Measurements from ENCODE around the gene BTBD16.

Gene BTBD16

DNA sequence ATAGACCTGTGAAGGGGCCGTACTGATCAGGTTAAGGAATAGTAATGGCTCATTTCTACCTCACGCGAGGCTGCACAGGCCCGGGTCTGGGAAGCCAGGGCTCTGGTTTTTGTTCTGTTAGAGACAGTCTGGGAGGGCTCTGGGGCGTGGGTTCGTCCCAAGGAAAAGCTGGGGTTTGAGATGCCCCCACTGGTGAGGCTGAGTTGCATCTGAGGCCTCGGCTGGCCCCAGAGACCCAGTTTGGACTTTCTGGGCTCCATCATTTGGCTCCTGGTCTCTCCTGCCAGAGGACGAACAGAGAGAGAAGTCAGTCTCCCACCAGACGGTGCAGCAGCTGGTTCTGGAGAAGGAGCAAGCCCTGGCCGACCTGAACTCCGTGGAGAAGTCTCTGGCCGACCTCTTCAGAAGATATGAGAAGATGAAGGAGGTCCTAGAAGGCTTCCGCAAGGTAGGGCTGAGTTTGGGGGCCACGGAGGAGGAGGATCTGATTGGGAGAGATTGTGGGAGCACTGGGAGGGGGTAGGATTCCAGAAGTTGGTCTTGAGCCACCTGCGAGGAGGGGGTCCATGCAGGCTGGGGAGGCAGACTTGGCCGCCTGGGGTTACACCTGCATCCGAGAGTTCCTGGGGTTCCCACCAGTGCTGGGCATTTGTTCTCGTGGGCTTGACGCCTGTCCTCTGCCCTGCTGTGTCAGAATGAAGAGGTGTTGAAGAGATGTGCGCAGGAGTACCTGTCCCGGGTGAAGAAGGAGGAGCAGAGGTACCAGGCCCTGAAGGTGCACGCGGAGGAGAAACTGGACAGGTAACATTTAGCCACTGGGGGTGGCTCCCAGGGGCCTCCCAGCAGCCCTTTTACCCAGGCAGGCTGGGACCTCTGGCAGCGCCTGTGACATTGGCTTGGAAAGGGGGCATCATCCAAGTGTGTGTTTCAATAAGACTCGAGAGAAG lies 22.5 kb upstream of the BTBD16 start:
- DNase-seq, result no peak

DNA sequence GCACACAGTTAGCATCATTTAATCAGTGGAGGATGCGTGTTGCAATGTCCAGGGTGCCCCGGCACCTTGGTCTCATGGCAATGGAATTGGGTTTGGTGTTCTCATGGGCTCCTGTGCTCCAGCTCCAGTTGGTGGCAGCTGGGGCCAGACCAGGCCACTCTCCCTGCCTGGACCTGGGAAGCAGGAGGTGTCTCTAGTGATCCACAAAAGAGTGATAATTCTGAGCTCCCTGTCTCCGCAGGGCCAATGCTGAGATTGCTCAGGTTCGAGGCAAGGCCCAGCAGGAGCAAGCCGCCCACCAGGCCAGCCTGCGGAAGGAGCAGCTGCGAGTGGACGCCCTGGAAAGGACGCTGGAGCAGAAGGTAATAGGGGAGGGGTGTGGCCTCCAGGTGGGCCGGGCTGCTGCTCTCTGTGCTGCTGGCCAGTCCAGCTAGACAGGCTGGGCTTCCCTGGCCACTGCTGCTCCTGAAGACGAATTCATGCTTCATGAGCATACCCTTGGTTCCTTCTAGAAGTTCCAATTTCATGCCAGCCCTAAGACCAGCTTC lies 21.7 kb upstream of the BTBD16 start:
- DNase-seq, result no peak

DNA sequence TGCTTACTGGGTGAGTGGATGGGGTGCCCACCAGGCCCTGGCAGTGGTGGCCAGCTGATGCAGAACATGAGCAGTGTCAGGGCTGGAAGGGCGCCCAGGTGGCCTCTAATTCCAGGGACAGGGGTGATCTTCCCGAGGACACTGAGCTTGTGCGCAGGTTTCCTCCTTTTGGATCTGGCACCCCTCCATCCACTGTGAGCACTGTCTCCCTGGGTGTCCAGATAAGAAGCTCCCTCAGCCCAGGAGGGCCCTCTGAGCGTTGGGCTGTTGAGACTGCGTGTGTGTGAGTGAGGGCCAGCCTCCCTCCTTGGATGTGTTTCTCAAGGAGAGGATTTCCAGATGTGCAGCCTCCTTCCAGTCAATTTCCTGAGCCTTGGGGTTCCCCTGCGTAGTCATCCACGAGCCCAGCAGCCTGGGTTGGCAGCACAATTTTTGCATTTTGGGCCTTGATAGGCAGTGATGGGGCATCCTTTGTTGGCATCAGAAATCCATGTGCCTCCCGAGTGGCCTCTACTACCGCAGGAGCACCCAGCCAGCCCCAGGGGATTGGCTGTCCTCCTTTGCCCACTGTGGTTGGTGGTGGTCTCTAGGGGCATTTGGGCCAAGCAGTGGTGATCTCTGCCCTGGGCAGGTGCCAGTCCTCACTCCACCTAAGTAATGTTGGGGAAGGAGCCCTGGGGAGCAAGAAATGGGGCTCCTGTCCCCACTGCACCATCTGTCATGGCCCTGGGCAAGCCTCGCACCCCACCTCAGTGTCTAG lies 20.9 kb upstream of the BTBD16 start:
- DNase-seq, result no peak

DNA sequence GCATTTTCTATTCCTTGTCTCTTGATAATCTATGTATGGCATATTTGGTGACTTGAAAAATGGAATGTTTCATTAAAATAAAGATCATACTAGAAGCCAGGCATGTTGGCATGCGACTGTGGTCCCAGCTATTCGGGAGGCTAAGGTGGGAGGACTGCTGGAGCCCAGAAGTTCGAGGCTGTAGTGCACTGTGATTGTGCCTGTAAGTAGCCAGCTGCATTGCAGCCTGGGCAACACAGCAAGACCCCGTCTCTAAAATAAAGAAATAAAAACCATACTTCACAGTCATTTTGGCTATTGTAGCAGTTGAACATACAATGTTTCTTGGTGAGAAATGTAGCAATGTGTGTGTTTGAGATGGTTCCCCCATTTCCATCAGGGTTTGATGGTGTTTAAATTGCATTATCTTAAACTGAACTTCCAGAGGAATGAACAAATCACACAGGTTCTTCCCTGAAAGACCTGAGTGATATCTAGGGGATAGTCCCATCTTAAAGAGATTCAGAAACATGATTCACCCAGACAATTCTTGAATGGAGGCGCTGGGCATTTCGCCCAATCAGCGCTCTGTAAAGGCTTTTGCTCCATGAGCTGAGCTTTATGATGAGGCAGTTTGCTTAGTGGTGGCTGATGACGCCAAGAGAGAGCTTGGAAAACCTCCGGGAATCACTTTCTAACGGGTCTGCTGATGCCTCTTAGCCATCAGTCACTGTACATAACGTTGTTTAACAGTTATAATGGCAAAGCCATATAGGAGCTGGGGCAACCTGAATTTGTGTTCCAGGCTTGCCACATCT lies 19.4 kb upstream of the BTBD16 start:
- no peak for DNase-seq

DNA sequence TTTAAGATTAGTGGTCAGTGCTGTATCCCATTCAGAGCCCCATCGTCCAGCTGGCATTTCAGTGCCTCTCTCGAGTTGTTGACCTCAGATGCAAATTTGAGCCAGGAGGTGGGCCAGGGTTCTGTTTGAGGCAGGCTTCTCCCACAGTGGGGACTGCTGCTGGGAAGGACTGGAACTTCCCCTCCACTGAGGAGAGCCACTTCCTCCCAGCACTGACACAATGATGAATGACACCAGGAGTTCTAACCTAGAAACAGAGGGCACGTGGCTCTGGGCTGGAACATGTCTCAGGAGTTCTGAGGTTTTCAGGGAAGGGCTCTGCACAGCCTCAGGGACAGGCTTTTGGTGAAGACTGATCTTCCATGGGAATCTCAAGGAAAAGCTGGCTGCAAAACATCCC lies 18.3 kb upstream of the BTBD16 start:
- no peak for DNase-seq

DNA sequence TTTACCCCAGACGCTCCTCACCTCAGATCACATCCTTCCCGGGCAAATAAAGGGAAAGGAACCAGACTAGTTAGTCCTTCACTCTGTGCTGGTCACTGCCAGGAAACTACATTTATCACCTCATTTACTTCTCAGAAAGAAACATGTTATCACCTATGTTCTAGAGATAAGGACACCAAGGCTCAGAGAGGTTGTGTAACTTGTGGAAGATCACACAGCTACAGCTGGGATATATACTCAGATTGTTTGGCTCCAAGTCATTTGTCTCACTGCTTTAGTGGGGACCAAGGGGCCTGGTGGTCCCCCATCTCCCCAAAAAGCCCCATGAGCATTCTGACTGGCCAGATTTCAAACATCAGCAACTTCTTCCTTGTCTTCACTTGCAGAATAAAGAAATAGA lies 17.5 kb upstream of the BTBD16 start:
- no peak for DNase-seq

DNA sequence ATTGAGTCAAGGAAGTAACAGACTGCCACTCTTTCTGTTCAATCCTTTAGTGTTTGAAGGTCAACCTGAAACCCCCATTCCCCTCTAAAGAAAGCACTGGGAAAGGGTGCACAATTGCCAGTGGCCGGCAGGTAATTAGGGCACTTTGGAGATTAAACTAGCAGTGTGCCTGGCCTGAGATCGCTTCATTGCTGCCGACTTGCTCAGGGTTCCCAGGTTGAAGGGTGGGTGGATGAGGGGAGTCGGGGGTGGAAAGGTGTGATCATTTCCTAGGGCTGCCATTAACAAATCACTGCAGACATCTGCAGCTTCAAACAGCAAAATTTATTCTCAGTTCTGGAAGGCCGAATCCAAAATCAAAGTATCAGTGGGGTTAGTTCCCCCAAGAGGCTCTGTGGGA lies 16.3 kb upstream of the BTBD16 start:
- no peak for DNase-seq

DNA sequence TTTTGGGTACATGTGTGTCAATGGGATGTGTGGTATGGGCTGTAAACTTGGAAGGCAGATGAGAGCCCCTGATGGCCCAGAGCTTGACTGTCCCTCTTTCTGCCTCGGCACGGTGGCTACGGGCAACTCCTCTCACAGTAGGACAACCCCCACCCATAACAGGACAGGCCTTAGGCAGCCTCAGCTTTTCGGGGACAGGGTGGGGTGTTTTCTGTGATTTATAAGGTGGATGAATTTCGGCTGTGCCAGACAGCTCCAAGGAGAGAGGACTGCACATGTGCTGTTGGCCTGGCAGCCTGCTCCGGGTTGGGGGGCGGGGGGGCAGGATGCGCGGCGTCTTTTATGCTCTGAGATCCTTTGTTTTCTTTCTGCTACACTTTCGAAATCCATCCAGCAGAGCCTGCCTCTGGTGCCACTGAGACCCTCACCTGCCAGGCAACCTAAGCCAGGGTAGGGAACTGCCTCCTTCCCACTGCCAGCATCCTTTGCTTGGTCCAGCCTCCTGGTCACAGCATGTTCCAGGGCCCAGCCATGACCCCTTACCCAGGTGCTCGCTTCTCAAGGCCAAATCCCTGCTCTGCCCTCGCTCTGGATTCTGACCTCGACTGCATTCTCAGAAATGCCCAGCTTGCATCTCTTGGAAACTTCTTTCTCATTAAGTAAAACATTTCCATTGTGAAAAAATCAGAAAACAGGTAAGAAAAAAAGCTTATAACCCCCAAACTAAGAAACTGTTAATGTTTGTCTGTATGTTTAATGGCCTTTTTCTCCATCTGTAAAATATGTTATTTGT lies 15.4 kb upstream of the BTBD16 start:
- DNase-seq, result no peak

DNA sequence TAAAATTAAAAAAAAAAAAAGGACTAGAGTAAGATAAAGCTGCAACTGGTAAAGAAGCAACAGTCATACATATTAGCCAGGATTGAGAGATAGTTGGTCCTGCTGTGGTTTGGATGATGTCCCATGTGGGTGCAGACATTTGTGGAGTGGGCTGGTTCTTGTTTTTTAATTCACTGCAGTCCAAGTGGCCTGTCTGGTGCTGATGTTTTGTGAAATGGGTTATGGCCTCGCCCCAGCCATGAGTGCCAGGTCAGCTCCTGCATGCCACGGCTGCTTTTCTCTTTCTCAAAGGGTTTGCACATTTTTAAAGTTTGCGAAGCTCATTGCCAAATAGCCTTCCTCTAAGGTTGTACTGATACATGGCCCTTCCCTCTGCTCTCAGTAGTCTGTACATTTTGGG lies 14.1 kb upstream of the BTBD16 start:
- no peak for DNase-seq

DNA sequence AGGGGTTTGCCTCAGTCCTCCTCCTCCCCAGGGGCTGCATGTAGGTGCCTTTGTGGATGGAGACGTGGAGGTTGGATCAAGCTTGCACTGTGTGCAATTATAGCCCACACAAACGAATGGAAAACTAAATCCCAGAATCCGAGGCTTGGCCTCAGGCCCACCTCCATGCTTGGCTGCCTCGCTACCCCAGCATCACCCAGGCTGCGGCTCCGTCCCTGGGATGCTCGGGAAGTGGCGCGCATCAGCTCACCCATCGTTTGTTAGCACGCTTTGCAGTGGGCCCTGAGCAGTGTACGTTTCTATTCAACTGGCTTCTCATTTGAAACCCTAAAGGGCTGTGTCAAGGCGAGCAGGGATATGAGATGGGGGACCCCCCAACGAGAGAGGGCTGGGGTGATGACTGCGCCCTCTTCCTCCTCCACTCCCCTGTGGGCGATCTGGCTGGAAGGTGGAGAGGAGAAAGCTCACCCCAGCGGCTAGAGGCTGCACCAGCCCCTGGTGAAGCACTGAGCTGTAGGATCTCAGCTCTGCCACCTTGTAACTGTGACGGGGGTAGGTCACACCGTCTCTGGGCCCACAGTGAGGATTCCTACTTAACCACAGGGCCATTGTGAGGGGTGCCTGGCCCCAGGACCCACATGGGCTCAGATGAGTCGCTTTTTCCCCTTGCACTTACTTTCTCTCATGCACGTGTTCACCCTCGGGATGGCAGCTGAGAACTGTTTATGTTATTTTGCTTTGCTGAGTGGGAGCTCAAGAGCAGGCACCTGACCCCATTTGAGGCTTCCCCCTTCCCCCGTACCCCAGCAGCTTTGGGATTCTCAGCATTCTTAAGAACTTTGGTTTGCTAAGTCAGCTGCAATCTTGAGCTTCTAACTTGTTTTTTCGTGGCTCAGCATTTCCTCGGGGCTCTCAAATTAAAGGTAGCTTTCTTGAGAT lies 12.7 kb upstream of the BTBD16 start:
- DNase-seq, result no peak

DNA sequence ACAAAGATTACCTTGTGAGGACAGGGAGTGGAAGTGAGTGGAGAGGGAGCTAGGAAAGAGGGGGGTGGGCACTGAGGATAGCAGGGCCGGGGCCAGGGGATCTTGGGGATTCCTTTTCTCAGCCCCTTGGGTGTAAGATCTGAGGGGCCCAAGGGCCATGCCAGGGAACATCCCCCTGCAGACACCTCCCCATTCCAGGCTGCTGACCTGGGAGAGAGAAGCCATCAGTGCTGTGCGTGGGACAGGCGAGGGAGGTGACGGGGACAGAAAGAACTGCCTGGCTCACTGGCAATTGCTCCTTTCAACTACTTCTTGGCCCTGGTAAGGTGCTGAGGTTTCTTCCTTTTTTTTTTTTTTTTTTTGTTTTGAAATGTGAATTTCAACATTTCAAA lies 12.0 kb upstream of the BTBD16 start:
- no peak for DNase-seq

DNA sequence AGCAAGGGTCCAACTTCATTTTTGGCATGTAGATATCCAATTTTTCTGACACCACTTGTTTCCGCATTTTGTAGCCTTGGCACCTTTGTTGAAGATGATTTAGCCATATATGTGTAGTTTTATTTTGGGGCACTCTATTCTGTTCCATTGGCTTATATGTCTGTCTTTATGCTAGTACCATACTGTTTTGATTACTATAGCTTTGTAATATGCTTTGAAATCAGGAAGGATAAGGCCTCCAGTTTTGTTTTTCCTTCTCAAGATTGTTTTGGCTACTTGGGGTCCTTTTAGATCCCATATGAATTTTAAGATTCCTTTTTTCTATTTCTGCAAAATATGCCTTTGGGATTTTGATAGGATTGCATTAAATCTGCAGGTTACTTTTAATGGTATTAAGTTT lies 9.5 kb upstream of the BTBD16 start:
- no peak for DNase-seq

DNA sequence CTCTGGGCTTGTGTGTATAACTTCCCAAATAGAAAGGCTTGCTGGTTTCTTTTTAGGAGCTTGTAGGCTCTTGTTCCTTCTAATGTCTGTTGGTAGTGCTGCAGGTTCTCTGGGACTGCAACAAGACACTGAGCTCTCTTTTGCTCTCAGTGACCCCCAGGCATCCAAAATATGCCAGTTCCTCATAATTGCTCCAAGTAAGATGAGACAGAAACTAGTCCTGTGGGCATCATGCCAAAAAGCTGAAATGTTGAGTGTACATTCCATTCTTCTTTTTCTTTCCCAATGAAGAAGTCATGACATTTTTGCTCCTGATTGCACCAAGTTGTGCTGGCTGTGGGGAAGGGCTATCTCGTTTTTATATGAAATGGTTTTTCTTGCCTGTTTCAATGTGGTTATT lies 7.1 kb upstream of the BTBD16 start:
- no peak for DNase-seq

DNA sequence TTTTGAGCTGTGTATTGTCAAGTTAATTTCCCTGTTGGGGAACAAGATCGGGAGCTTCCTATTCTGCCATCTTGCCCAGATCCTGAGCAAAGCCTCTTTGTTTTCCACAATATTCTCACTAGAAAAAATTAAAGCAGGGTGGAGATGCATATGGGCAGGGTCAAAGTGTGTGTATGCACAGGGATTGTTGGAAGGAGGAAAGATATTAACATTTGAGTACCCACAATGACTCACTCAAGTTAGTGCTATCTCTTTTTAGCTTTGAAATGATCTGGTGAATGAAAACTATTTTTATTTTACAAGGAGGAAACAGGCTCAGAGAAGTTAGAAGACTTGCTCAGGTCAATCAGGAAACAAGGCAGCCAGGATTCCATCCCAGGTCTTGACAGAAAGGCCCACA lies 6.7 kb upstream of the BTBD16 start:
- DNase-seq, result no peak

DNA sequence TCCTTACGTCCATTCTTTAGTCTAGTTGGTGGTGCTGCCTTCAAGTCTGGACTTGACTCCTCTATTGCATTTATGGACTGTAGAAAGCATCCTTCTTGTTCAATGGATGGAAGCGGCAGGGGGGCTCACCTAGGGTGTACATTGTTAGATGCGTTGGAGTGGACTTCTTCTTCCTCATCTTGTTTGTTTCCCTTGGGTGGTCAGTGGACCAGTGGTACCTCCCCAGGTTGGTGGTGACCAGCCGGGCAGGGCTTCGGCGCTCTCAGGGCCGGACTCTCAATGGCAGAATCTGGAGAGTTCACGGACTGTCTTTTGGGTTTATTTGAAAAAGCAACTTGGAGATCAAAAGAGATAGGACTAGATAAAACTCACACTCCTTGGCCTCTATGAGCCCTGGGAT lies 6.2 kb upstream of the BTBD16 start:
- no peak for DNase-seq

DNA sequence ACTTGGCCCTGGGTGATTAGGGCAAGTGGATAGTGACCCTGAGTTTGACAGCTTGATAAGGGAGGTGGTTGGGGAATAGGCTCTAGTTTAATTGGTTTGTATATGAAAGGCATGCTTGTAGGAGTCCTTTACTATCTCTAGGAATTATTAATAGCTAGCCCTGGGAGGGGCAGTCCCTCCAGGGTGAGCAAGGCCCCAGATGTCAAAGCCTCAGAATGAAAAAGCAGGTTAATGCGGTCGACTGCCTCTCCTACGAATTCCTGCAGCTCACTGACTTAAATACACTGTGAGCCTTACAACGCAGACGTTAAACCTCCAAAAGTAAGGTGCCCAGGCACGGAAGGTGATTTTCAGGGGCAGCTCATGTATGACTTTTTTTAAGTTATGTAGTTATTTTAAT lies 5.2 kb upstream of the BTBD16 start:
- DNase-seq, result no peak

DNA sequence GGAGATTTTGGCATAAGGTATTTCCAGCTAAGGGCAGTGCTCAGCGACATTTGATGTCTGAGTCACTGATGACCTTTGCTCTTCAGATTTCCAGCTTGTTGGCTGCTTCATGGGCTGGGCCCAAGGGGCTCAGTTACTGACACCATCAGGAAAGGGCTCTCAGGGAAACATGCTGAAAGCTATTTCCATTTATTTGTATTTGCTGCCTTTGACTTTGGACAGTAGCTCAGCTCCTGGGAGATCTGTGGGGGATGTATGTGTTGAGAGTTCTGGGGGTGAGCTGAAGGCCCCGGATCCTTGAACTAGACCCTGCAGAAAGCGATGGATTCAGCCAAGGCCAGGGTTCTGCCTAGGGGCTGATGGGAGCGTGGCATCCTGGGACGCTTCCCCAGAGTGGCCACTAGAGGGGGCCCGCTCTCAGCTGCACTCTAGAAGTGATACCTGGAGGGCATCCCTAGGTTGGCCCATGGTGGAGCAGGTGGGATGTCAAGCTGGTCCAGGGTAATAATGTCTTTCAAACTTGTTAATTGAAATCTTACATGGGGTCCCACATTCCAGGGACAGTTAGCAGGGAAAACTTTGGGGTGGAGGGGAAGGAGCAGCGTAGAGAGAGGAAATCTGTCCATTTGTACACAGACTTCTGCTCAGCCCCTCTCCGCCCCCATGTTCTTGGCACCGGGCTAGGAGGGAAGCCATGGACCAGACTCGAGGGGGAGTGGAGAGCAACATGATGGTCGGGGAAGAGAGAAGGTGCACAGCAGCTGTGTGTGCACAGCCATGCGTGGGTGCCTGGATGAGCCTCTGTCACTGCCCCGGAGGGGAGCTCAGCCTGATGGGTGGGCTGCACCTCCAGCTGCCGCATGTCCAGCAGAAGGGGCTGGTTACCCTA lies 3.0 kb upstream of the BTBD16 start:
- peak; percentile 34 for DNase-seq

DNA sequence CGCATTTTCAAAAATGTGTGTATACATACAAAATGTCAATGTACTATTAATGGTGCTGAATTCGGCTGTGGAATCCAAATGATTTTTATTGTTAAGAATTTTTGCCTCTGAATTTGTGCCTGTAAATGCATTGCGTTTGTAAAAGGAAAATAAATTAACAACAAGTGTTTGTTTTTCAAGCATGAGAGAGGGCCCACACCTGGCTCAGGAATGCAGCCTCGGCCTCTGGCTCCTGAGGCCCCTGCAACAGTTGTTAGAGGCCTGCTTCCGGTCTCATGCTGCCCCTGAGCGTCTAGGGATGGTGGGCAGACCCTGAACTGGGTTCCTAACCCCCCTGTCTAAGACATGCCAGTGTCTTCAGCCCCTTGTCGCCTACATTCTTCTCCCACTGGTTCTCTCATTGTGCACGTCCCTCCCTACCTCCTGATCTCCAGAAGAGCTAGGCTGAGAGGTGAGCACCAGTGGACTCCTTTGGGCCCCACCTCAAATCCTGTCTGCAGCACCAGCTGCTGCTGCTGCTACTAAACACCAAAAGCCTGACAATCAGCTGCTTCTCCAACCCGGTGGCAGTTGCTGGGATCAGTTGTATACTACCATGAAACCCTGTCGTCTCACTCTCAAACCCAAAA lies 1.9 kb upstream of the BTBD16 start:
- DNase-seq, result no peak

DNA sequence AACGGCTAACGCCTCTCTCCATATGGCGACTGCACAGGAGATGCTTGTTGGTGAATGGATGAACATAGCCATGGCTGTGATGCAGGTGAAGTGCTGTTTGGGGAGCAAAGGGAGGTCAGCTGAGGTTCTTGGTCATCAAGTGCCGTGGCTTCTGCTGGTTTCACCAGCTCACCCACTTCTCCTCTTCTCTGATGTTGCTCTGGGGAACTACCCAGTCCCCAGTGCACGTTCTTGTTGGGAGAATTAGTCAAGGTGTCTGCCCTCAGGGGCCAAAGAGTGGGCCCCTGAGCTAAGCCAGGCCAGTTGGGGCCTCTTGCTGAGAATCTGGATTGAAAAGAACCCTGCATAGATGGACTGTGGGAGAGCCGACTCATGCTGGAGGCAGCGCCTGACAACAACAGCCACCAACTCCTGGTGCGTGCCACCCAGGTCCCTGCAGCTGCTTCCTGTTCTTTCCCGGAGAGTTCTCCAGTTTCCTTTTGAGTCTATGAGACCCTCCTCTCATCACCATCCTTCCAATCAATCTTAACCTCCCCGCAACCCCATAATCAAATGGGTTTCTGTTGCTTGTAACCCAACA lies 3.0 kb downstream of the BTBD16 start:
- DNase-seq, result no peak

Data from activated gamma-delta T cell treated with Interleukin-2 at 50 U/mL for 16 hours (primary cell).